H1 (cell line): ENCODE data around the gene RPL7A. TPM values are rescaled to one million over a fixed set of nuclear protein-coding genes. Genes with fewer than 3 reads are reported as not detected.

Experiments
- CTCF ChIA-PET: fragments of 300-600 bp; sonication (Branson Sonifier 250); formaldehyde crosslinking; loops from one replicate; lab custom pipeline; 2021; ENCODE audit not compliant: partially characterized antibody; lab: Charles Lee
- POLR2A ChIA-PET: fragments of 300-600 bp; sonication (Branson Sonifier 250); formaldehyde crosslinking; loops from one replicate; lab custom pipeline; 2021; ENCODE audit warnings: inconsistent platforms; ENCODE audit not compliant: partially characterized antibody; lab: Charles Lee
- DNase-seq, 2 experiments: peaks; one replicate each; pipeline versions ENCODE4 v3.0.0 to v3.0.0-alpha.2; 2010 to 2022; ENCODE audit warnings: low spot score in 2 of 2, low read depth in 1 of 2, mixed read lengths in 1 of 2
- FAIRE-seq: peaks from 2 replicates; lab custom pipeline; 2011; peaks lifted over from hg19 to GRCh38; lab: Jason Lieb, UNC
- H2AFZ ChIP-seq: 2 replicates; pipeline ENCODE4 v1.8.1; 2012; ENCODE audit warnings: low read length, inconsistent platforms
- H2AK5ac ChIP-seq: 2 replicates; pipeline ENCODE4 v1.6.1; 2013; ENCODE audit warnings: low read depth, low read length
- H2BK120ac ChIP-seq: replicated peaks from 2 replicates; pipeline ENCODE3; 2013; ENCODE audit warnings: low read depth, low read length, inconsistent platforms
- H2BK12ac ChIP-seq: 2 replicates; pipeline ENCODE4 v1.6.1; 2013; ENCODE audit warnings: low read depth, low read length
- H2BK15ac ChIP-seq: 2 replicates; pipeline ENCODE4 v1.6.1; 2013; ENCODE audit warnings: low read length
- H2BK20ac ChIP-seq: 2 replicates; pipeline ENCODE4 v1.6.1; 2013; ENCODE audit warnings: low read length
- H2BK5ac ChIP-seq: 2 replicates; pipeline ENCODE4 v1.6.1; 2013; ENCODE audit warnings: low read depth, low read length
- H3K14ac ChIP-seq: 2 replicates; pipeline ENCODE4 v1.6.1; 2013; ENCODE audit warnings: inconsistent platforms; ENCODE audit not compliant: insufficient read length
- H3K18ac ChIP-seq: 2 replicates; pipeline ENCODE4 v1.6.1; 2013; ENCODE audit warnings: low read length; ENCODE audit errors: extremely low read depth
- H3K23ac ChIP-seq: 2 replicates; pipeline ENCODE4 v1.6.1; 2013; ENCODE audit warnings: inconsistent platforms; ENCODE audit not compliant: insufficient read length
- H3K23me2 ChIP-seq: 2 replicates; pipeline ENCODE4 v1.6.1; 2013; ENCODE audit warnings: low read depth, low read length
- H3K27ac ChIP-seq: 2 replicates; pipeline ENCODE4 v1.6.1; 2011; ENCODE audit warnings: low read depth, low read length, inconsistent platforms
- H3K27me3 ChIP-seq, 4 experiments: replicated peaks in 1 of 4; 1 replicate in 1 of 4; 2 replicates in 3 of 4; pipeline versions ENCODE4 v1.6.1 to v1.8.1; 2011 to 2013; ENCODE audit warnings: low read length in 3 of 4, mild to moderate bottlenecking in 3 of 4, inconsistent platforms in 2 of 4, mixed read lengths in 2 of 4, moderate library complexity in 1 of 4; ENCODE audit not compliant: control insufficient read depth in 3 of 4, insufficient read depth in 3 of 4; ENCODE audit errors: extremely low read depth in 1 of 4
- H3K36me3 ChIP-seq, 4 experiments: 2 replicates each; pipeline versions ENCODE4 v1.6.1 to v1.8.1; 2011 to 2013; ENCODE audit warnings: mild to moderate bottlenecking in 4 of 4, low read length in 3 of 4, moderate library complexity in 2 of 4, control low read depth in 1 of 4, inconsistent platforms in 1 of 4; ENCODE audit not compliant: insufficient read depth in 4 of 4, control insufficient read depth in 2 of 4
- H3K4ac ChIP-seq: replicated peaks from 2 replicates; pipeline ENCODE3; 2013; ENCODE audit warnings: low read length, low read depth, mixed read lengths, inconsistent platforms; ENCODE audit not compliant: insufficient read length
- H3K4me1 ChIP-seq, 4 experiments: replicated peaks in 1 of 4; 1 replicate in 1 of 4; 2 replicates in 3 of 4; pipeline versions ENCODE4 v1.6.1 to v1.8.1; 2011 to 2013; ENCODE audit warnings: low read length in 3 of 4, inconsistent platforms in 2 of 4, mixed read lengths in 1 of 4; ENCODE audit not compliant: insufficient read depth in 4 of 4, control insufficient read depth in 3 of 4
- H3K4me2 ChIP-seq, 2 experiments: 2 replicates each; pipeline versions ENCODE4 v1.6.1 to v1.8.1; 2011 to 2013; ENCODE audit warnings: low read depth in 2 of 2, low read length in 2 of 2, control low read depth in 1 of 2, inconsistent platforms in 1 of 2, mild to moderate bottlenecking in 1 of 2; ENCODE audit not compliant: insufficient read depth in 1 of 2
- H3K4me3 ChIP-seq, 4 experiments: fragments of 200-600, 300-600 bp in 1 of 4; sonication (generic), shearing (Covaris generic), sonication (Bioruptor Twin) in 1 of 4; 2 replicates each; pipeline versions ENCODE4 v1.5.1 to v1.8.1; 2011 to 2016; ENCODE audit warnings: low read length in 4 of 4, low read depth in 3 of 4, control low read depth in 2 of 4, inconsistent platforms in 2 of 4, mild to moderate bottlenecking in 2 of 4, mixed read lengths in 1 of 4, moderate library complexity in 1 of 4; ENCODE audit not compliant: insufficient read depth in 2 of 4; ENCODE audit errors: extremely low read depth in 1 of 4
- H3K56ac ChIP-seq: replicated peaks from 2 replicates; pipeline ENCODE3; 2013; ENCODE audit warnings: low read depth, mild to moderate bottlenecking, mixed read lengths, low read length, inconsistent platforms; ENCODE audit not compliant: insufficient read length
- H3K79me1 ChIP-seq: 2 replicates; pipeline ENCODE4 v1.6.1; 2013; ENCODE audit warnings: low read depth, low read length, control low read depth
- H3K79me2 ChIP-seq, 2 experiments: 2 replicates each; pipeline versions ENCODE4 v1.6.1 to v1.8.1; 2012 to 2013; ENCODE audit warnings: low read length in 2 of 2, mild to moderate bottlenecking in 2 of 2, inconsistent platforms in 1 of 2; ENCODE audit not compliant: insufficient read depth in 2 of 2, control insufficient read depth in 1 of 2
- H3K9ac ChIP-seq, 4 experiments: replicated peaks in 1 of 4; 1 replicate in 1 of 4; 2 replicates in 3 of 4; pipeline versions ENCODE4 v1.6.1 to v1.8.1; 2011 to 2013; ENCODE audit warnings: low read depth in 3 of 4, low read length in 3 of 4, control low read depth in 2 of 4, mild to moderate bottlenecking in 2 of 4, moderate library complexity in 2 of 4, inconsistent platforms in 1 of 4; ENCODE audit errors: extremely low read depth in 1 of 4
- H3K9me3 ChIP-seq, 2 experiments: 2 replicates each; pipeline versions ENCODE4 v1.6.1 to v1.8.1; 2012 to 2013; ENCODE audit warnings: mild to moderate bottlenecking in 2 of 2, moderate library complexity in 2 of 2, control low read depth in 1 of 2, inconsistent platforms in 1 of 2, low read depth in 1 of 2, low read length in 1 of 2, mixed read lengths in 1 of 2; ENCODE audit not compliant: insufficient read depth in 2 of 2
- H4K20me1 ChIP-seq, 2 experiments: replicated peaks in 1 of 2; 2 replicates each; pipeline versions ENCODE3 to v1.8.1; 2011 to 2013; ENCODE audit warnings: inconsistent platforms in 2 of 2, low read length in 2 of 2, mild to moderate bottlenecking in 1 of 2; ENCODE audit not compliant: insufficient read depth in 2 of 2, control insufficient read depth in 1 of 2
- H4K5ac ChIP-seq: 2 replicates; pipeline ENCODE4 v1.6.1; 2013; ENCODE audit warnings: low read length, low read depth, mixed read lengths, inconsistent platforms; ENCODE audit not compliant: insufficient read length
- H4K8ac ChIP-seq: 2 replicates; pipeline ENCODE4 v1.8.0; 2013; ENCODE audit warnings: mild to moderate bottlenecking, moderate library complexity, low read length, inconsistent platforms; ENCODE audit not compliant: insufficient read depth; ENCODE audit errors: extremely low read depth
- H4K91ac ChIP-seq: replicated peaks from 2 replicates; pipeline ENCODE3; 2013; ENCODE audit warnings: low read length, mixed read lengths, inconsistent platforms; ENCODE audit not compliant: insufficient read length
- HDAC2 ChIP-seq, 2 experiments: fragments of 300-600 bp in 1 of 2; sonication (generic) in 1 of 2; IDR thresholded peaks; 2 replicates each; pipeline ENCODE4 v1.6.1; 2011 to 2012; ENCODE audit warnings: low read depth in 2 of 2, low read length in 2 of 2, mild to moderate bottlenecking in 2 of 2, moderate library complexity in 2 of 2, borderline replicate concordance in 1 of 2, inconsistent platforms in 1 of 2
- JUND ChIP-seq: IDR thresholded peaks from 2 replicates; pipeline ENCODE4 v1.6.1; 2011; ENCODE audit warnings: mild to moderate bottlenecking, improper control_type of control experiment, low read length
- POU5F1 ChIP-seq: IDR thresholded peaks from 2 replicates; pipeline ENCODE4 v1.6.1; 2011; ENCODE audit warnings: low read depth, mild to moderate bottlenecking, low read length, moderate library complexity
- RBBP5 ChIP-seq: IDR thresholded peaks from 2 replicates; pipeline ENCODE4 v1.7.1; 2012; ENCODE audit warnings: low read depth, mild to moderate bottlenecking, inconsistent platforms, low read length, moderate library complexity, borderline replicate concordance
- SIRT6 ChIP-seq: IDR thresholded peaks from one replicate; pipeline ENCODE4 v1.7.1; 2012; ENCODE audit warnings: low read length, inconsistent platforms
- ZNF274 ChIP-seq: IDR thresholded peaks from 2 replicates; pipeline ENCODE4 v1.7.0; 2012; ENCODE audit warnings: low read length, borderline replicate concordance; ENCODE audit errors: extremely low read depth
- WGBS, 2 experiments: shearing (Covaris generic) in 1 of 2; methylation state at CpG; one replicate each; pipeline versions ENCODE4 v1.1.6 to v1.1.7; 2013 to 2015; ENCODE audit warnings: low lambda C conversion rate in 2 of 2, mixed read lengths in 2 of 2, inconsistent platforms in 1 of 2, low coverage in 1 of 2, missing lambda C conversion rate in 1 of 2; ENCODE audit not compliant: insufficient replicate concordance in 2 of 2, insufficient coverage in 1 of 2, insufficient read length in 1 of 2; ENCODE audit errors: extremely low coverage in 1 of 2, missing lambda C conversion rate in 1 of 2; 5-methylcytosine and 5-hydroxymethylcytosine counted together
- polyA plus RNA-seq, 7 experiments: library from polyadenylated mRNA; depleted of rRNA in 3 of 7; stranded (reverse) in 5 of 7; unstranded in 2 of 7; fragments of >200 nt in 5 of 7; fragments of 200-250 nt in 2 of 7; gene quantifications; 1 replicate in 5 of 7; 2 replicates in 1 of 7; 4 replicates in 1 of 7; pipeline versions ENCODE4 v1.2.1 to v1.2.3, GENCODE V29; 2011 to 2013; ENCODE audit warnings: missing spikeins in 2 of 7, mixed read lengths in 2 of 7
- total RNA-seq: library from RNA; stranded (reverse); fragmentation: NEBNext Ultra II Directional; extraction: Animal tissue kit (Norgen Biotek cat#: 25700); gene quantifications from 2 replicates; pipeline ENCODE4 v1.2.1, GENCODE V29; 2021

The RPL7A gene
- total and polyA plus RNA-seq, 2 of the 8 experiments (the other 6 are each of a cell fraction or from before 2014, with no cell fraction given): 2,578 to 2,783 TPM

DNA sequence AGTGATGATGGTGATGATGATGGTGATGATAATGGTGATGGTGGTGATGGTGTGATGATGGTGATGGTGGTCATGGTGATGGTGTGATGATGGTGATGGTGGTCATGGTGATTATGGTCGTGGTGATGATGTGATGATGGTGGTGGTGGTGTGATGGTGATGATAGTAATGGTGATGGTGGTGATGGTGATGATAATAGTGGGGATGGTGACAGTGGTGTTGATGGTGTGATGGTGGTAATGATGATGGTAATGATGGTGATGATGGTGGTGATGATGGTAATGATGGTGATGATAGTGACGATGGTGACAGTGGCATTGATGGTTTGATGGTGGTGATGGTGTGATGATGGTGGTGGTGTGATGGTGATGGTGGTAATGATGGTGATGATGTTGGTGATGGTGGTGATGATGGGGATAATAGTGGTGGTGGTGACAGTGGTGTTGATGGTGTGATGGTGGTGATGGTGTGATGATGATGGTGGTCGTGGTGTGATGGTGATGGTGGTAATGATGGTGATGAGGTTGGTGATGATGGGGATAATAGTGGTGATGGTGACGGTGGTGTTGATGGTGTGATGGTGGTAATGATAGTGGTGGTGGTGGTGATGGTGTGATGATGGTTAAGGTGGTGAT, 34.6 kb downstream of the RPL7A start:
- 91% methylated on average over 4 of the region's 4 CpGs; no CpG with 5 or more reads in 1 of the 2 experiments for WGBS, 2 experiments
- H3K23me2 ChIP-seq: peaks cover 16% of the 10 kb centered on the region; the same call in 1 of the 2 replicates
- no peak overlapping the region for H3K14ac ChIP-seq
- no peak overlapping the region for H2BK20ac ChIP-seq
- no peak overlapping the region for H4K8ac ChIP-seq
- DNase-seq: no peak
- no peak overlapping the region for H2AFZ ChIP-seq
- peaks cover 0 to 4% (median 3%) of the 10 kb centered on the region in 4 experiments; a peak in 3 of 7 replicates for H3K27me3 ChIP-seq
- CTCF ChIA-PET: no interaction called here
- H2BK12ac ChIP-seq: no peak overlapping the region
- no peak overlapping the region for H2BK120ac ChIP-seq
- no peak overlapping the region for H4K5ac ChIP-seq
- H3K27ac ChIP-seq: no peak overlapping the region
- TF ChIP-seq RBBP5: no peak
- no peak for TF ChIP-seq POU5F1
- TF ChIP-seq SIRT6: no peak
- TF ChIP-seq JUND: no peak
- no peak for TF ChIP-seq ZNF274
- no peak for TF ChIP-seq HDAC2 (IDR thresholded peaks at IDR 0.05; ENCODE audit: borderline replicate concordance in 1 of 2, low read depth in 2 of 2, low read length in 2 of 2)
- TF ChIP-seq, all 59 proteins: peak for 0
- Histone ChIP-seq H3K4me2 (no peak overlapping the region), H2BK5ac (no peak overlapping the region), H3K18ac (no peak overlapping the region), H3K23ac (no peak overlapping the region), H3K4me1 (no peaks in the 10 kb centered on the region; a peak in 1 of 7 replicates), H3K79me2 (no peaks in the 10 kb centered on the region), H2BK15ac (no peak overlapping the region), H3K56ac (peak overlapping the region; percentile 99), H3K79me1 (no peaks in the 10 kb centered on the region), H2AK5ac (peak overlapping the region; percentile 65; the same call in 1 of the 2 replicates), H4K91ac (no peak overlapping the region), H3K4me3 (no peak overlapping the region), H3K4ac (no peak overlapping the region), H3K9ac (no peak overlapping the region), H3K36me3 (no peaks in the 10 kb centered on the region; a peak in 1 of 8 replicates), H3K9me3 (peaks cover 0 to 15% of the 10 kb centered on the region in 2 experiments; a peak in 2 of 4 replicates), H4K20me1 (peaks cover 0 to 15% of the 10 kb centered on the region in 2 experiments)
- no peak for FAIRE-seq
- POLR2A ChIA-PET: no interaction called here
